ENCODE results near the gene PAPSS2. TPM values are rescaled to one million over a fixed set of nuclear protein-coding genes. Genes with fewer than 3 reads are reported as not detected.

PAPSS2 gene
- total RNA-seq, 1 experiment from 2014 or later = 22.1 TPM

- TF ChIP-seq STAT6 (CRISPR knock-in tag; conservative IDR thresholded peaks at IDR 0.05; ENCODE audit: low read depth) = no peak
- no peak for TF ChIP-seq NR2C2 (CRISPR knock-in tag; IDR thresholded peaks at IDR 0.05)
- no peak for TF ChIP-seq NFATC4 (CRISPR knock-in tag; IDR thresholded peaks at IDR 0.05)
- TF ChIP-seq PRRX2 (CRISPR knock-in tag; IDR thresholded peaks at IDR 0.05) = no peak
- no peak for TF ChIP-seq ZNF138 (CRISPR knock-in tag; conservative IDR thresholded peaks at IDR 0.05)
- TF ChIP-seq TEAD1 (CRISPR knock-in tag; IDR thresholded peaks at IDR 0.05) = no peak
- TF ChIP-seq MLX (CRISPR knock-in tag; IDR thresholded peaks at IDR 0.05) = no peak
- no peak for TF ChIP-seq ESRRA (CRISPR knock-in tag; IDR thresholded peaks at IDR 0.05; ENCODE audit: borderline replicate concordance)
- TF ChIP-seq TCF7 (CRISPR knock-in tag; IDR thresholded peaks at IDR 0.05; ENCODE audit: low read depth) = no peak
- TF ChIP-seq JUN (CRISPR knock-in tag; IDR thresholded peaks at IDR 0.05) = no peak
- TF ChIP-seq ATF2 (CRISPR knock-in tag; IDR thresholded peaks at IDR 0.05; ENCODE audit: borderline replicate concordance, low read depth) = no peak
- TF ChIP-seq MXD4 (CRISPR knock-in tag; IDR thresholded peaks at IDR 0.05; ENCODE audit: borderline replicate concordance) = no peak
- no peak for TF ChIP-seq E2F5 (CRISPR knock-in tag; IDR thresholded peaks at IDR 0.05)
- TF ChIP-seq FOXP1 (CRISPR knock-in tag; IDR thresholded peaks at IDR 0.05; ENCODE audit: borderline replicate concordance) = no peak
- TF ChIP-seq NR3C1 (CRISPR knock-in tag; conservative IDR thresholded peaks at IDR 0.05; ENCODE audit: low read depth) = no peak
Measured at GRCh38 chr10:87706731-87707130, 47.1 kb downstream of the PAPSS2 start (continued).

- DNase-seq (ENCODE audit: low spot score) = no peak
- Mint-ChIP-seq H3K27ac (no peak overlapping the region), H3K36me3 (no peaks in the 10 kb centered on the region), H3K27me3 (ENCODE audit: low read depth) (no peaks in the 10 kb centered on the region), H3K4me3 (no peak overlapping the region), H3K4me1 (peaks cover 2% of the 10 kb centered on the region; the same call in 1 of the 2 replicates), H3K9me3 (no peaks in the 10 kb centered on the region)
- ChIA-PET POLR2A (no interaction called here), CTCF (no interaction called here)
- no peak for ATAC-seq
- TF ChIP-seq IRF1 (CRISPR knock-in tag; IDR thresholded peaks at IDR 0.05) = no peak
- TF ChIP-seq ZNF219 (CRISPR knock-in tag; IDR thresholded peaks at IDR 0.05; ENCODE audit: borderline replicate concordance) = no peak
- no peak for TF ChIP-seq CREB1 (CRISPR knock-in tag; IDR thresholded peaks at IDR 0.05)
- TF ChIP-seq GRHL2 (CRISPR knock-in tag; IDR thresholded peaks at IDR 0.05; ENCODE audit: insufficient replicate concordance, severe bottlenecking) = no peak
- TF ChIP-seq ETV6 (CRISPR knock-in tag; IDR thresholded peaks at IDR 0.05) = no peak
- no peak for TF ChIP-seq ERG (CRISPR knock-in tag; IDR thresholded peaks at IDR 0.05)
- TF ChIP-seq SMAD4 (CRISPR knock-in tag; IDR thresholded peaks at IDR 0.05) = no peak
- no peak for TF ChIP-seq NR2C2 (CRISPR knock-in tag; IDR thresholded peaks at IDR 0.05)
- TF ChIP-seq USF2 (CRISPR knock-in tag; IDR thresholded peaks at IDR 0.05) = no peak
- TF ChIP-seq ZNF121 (CRISPR knock-in tag; IDR thresholded peaks at IDR 0.05) = no peak
- no peak for TF ChIP-seq CREM (CRISPR knock-in tag; IDR thresholded peaks at IDR 0.05)
- no peak for TF ChIP-seq PREB (CRISPR knock-in tag; IDR thresholded peaks at IDR 0.05; ENCODE audit: borderline replicate concordance)
Measured at GRCh38 chr10:87707254-87707653, 47.6 kb downstream of the PAPSS2 start.

Data from WTC11 (cell line).